HG02870 (cell line): ENCODE measurements around the gene TMEM174.

Experiments used
- ATAC-seq: cut with Tn5 transposase; IDR thresholded peaks from one replicate; pipeline ENCODE4 v1.9.1; 2021; ENCODE audit warnings: mild to moderate bottlenecking, moderate library complexity; ENCODE audit not compliant: unreplicated experiment

Gene TMEM174

GRCh38 chr5:73172951-73173350 is at the start of gene TMEM174:
TMEM174 (plus strand) TSS chr5:73173193; CDS start chr5:73173244, 51 bp downstream.
- no peak for ATAC-seq

GRCh38 chr5:73125289-73125688 is 47.7 kb upstream of the TMEM174 start:
- ATAC-seq, result no peak

GRCh38 chr5:73126381-73126780 is 46.6 kb upstream of the TMEM174 start:
- ATAC-seq, result no peak

- ATAC-seq, result no peak
Observed at GRCh38 chr5:73126957-73127356, 46.0 kb upstream of the TMEM174 start.

- no peak for ATAC-seq
Observed at GRCh38 chr5:73129143-73129542, 43.9 kb upstream of the TMEM174 start.

GRCh38 chr5:73130811-73131210 is 42.2 kb upstream of the TMEM174 start:
- ATAC-seq, result no peak

GRCh38 chr5:73131711-73132425 is 41.1 kb upstream of the TMEM174 start:
- ATAC-seq, result no peak

GRCh38 chr5:73132759-73133158 is 40.2 kb upstream of the TMEM174 start:
- no peak for ATAC-seq

GRCh38 chr5:73135021-73135420 is 38.0 kb upstream of the TMEM174 start:
- no peak for ATAC-seq

DNA sequence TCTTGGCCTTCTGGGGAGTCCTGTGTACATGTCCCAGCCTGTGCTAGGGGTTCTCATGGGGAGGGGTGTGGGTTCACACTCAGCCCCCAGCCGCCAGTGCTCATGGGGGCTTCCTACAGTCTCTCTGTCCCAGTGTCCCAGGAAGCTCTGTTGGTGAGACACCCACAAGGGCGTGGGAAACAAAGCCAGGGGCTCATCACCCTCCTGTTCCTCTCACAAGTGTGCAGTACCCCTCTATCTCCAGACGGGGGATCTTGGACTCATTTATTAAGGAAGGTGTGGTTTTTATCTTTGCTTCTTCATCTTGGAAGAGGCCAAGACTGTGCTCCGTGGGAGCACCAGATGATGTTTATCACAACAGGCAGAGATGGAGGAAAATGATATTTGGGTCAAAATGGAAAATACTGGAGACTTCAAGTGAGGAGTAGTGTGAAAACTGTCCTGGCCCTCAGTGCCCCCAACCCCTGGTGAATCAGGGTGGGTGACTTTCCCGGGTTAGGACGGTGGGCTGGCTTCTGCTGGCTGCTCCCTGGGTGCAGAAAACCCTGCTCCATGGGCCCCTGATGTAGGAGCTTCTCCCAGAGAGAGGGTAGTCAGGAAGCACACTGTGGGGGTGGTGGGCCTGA is 37.5 kb upstream of the TMEM174 start:
- ATAC-seq, result no peak

GRCh38 chr5:73136055-73136562 is 36.9 kb upstream of the TMEM174 start:
- no peak for ATAC-seq

- no peak for ATAC-seq
Observed at GRCh38 chr5:73137563-73138530, 35.1 kb upstream of the TMEM174 start.

DNA sequence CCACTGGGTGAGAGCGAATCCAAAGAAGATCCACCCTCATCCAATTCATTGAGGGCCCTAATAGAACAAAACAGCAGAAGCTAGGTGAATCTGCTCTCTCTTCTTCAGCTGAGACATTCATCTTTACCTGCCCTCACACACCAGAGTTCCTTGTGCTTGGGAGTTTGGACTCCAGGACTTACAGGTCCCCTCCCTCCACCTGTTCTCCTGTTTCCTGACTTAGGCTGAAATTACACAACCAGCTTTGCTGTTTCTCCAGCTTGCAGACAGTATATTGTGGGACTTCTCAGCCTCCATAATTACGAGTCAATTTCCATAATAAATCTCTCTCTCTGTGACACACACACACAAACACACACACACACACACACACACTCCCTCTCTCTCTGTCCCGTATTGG is 33.5 kb upstream of the TMEM174 start:
- no peak for ATAC-seq

DNA sequence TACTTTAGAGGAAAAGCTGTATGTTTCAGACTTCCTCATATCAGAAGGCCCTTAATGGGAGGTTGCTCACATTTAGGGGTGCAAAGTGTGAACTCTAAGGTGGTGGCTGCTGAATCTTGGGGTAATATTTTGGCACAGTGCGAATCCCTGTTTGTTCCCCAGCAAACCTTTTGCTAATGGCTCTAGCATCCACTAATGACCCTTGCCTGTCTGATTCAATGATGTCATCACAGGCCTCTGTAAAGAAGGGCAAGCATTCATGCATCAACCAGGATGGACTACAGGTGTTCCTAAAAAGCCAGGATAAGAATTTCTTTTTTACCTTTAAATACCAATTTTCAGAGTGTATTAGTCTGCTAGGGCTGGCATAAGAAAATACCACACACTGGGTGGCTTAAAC is 32.2 kb upstream of the TMEM174 start:
- no peak for ATAC-seq

DNA sequence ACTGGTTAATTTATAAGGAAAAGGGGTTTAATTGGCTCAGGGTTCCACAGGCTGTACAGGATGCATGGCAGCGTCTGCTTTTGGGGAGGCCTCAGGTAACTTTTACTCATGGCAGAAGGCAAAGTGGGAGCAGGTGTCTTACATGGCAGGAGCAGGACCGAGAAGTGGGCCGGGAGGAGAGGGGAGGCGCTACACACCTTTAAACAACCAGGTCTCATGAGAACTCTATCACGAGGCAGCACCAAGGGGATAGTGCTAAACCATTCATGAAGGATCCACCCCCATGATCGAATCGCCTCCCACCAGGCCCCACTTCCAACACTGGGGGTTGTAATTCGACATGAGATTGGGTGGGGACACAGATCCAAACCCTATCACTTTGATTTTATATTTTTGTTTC is 31.0 kb upstream of the TMEM174 start:
- no peak for ATAC-seq

GRCh38 chr5:73143716-73144115 is 29.3 kb upstream of the TMEM174 start:
- no peak for ATAC-seq

DNA sequence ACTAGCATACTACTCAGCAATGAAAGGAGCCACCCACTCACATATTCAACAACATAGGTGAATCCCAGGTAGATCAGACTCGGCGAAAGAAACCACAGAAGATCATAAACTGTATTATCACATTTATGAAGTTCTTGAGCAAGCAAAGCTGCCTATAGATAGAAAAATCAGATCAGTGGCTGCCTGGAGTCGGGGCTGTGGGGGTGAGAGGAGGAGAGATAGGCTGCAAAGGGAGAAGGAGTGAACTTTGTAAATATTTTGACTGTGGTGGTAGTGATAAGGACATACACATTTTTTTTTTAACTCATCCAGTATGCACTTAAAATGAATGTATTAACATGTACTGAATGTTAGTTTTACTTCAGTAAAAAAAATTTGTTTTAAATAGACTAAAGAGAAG is 23.5 kb upstream of the TMEM174 start:
- no peak for ATAC-seq

DNA sequence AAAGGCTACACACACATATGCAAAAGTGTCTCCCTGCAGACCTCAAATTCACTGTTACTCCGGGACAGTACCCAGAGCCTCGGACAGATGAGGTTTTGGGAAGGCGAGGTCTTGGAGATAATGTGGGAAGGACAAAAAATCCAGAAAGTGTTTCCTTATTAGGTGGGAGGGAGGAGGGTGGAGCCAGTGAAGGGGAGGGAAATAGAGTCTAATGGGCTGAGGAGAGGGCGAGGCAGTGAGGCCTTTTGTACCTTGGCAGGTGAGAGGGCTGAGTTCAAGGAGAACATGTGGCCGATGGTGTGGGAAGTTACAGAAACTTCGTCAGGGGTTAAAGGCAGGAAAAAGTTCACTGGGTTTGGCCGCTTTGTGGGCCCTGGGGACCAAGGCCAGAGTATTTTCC is 22.1 kb upstream of the TMEM174 start:
- no peak for ATAC-seq

DNA sequence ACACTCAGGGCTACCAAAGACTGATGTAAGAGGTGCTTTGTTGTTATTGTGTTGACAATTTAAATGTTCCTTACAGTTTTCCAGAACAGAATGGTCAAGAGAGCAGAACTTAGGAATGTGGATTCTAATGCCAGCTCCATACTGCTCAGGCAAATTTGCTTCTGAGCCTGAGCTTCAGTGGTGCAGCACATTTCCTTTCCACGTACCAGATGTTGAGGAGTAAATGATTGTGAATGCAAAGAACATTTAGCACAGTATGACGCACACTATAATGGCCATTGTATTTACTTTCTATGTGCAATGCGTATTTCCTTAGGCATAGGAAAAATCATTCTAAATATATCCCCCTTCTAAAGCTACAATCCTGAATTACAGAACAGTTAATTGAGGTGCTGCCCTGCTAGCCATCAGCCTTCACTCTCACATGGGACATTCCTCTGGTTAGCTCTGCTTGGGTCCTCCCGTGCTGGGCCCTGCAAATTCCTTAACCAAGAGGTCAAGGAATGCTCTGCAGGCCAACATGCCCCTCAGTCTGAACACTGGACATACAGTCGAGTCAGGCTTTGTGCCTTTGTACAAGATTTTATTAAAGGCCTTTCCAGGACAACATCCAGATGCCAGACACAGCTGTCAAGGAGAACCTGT is 21.1 kb upstream of the TMEM174 start:
- ATAC-seq, result no peak

DNA sequence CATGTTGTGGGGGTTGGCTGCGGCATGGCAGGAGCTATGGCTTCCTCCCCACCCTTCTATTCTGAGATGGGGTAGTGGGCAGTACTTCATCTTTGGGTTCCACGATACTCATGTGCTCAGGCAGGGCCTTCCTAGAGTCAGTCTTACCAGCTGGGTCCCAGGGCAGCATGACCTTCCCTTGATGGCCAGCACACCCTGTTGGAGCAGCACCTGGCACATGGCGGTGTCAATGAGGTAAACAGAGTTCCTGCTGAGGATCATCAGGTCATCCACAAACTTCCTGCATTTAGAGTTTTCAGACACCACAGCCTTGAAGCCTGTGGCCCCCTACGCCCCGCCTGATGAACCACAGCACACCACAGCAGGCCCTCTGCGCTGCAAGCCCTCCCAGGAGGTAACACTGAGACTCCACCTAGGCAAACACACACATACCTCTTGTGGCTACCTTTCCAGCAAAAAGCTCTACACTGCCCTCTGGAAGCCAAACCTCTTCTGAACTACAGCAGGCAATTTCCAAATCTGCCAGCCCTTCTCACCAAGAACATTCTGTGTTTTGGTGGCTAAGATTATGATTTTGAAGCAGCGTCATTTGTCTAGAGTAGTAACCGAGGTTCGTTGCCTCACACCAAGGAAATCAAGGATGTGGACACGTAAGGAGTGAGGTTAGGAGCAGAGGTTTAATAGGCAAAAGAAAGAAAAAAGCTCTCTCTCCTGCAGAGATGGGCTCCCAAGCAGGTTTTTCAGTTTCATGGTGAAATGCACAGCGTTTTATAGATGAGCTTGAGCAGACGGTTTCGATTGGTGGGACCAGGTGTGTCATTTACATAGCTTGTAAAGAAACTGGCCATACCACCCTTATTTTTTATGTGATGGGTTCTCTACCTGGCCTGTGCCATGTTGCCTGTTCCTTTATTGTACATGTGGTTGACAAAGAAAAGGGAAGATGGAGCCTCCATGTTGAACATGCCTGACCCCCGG is 20.3 kb upstream of the TMEM174 start:
- ATAC-seq, result no peak
